Activated B cell treated with CpG ODN at 0.5 μM for 24 hours (primary cell): Measurements from ENCODE around the gene MED16. TPM values are rescaled to one million over a fixed set of nuclear protein-coding genes. Genes with fewer than 3 reads are reported as not detected.
A peak's percentile ranks its signal among the peaks of the same experiment; 100 is the strongest.

Source experiments
- ATAC-seq: fragments of 200-7000 bp; cut with Tn5 transposase; one replicate; pipeline ENCODE4 v1.10.0; 2021; ENCODE audit warnings: low read depth, mild to moderate bottlenecking, moderate library complexity
- CTCF ChIA-PET: fragments of 350-600 bp; sonication (Branson Sonifier 250); formaldehyde crosslinking; loops from one replicate; lab custom pipeline; 2021; ENCODE audit warnings: antibody characterized with exemption; lab: Charles Lee
- POLR2A ChIA-PET: fragments of 350-600 bp; sonication (Branson Sonifier 250); formaldehyde crosslinking; loops from one replicate; lab custom pipeline; 2021; ENCODE audit warnings: antibody characterized with exemption; lab: Charles Lee
- DNase-seq: peaks from one replicate; pipeline ENCODE4 v3.0.0; 2022
- H3K27ac Mint-ChIP-seq: one replicate; pipeline ENCODE4 v1.8.0; 2020; ENCODE audit warnings: mixed read lengths
- H3K27me3 Mint-ChIP-seq: one replicate; pipeline ENCODE4 v1.8.0; 2021; ENCODE audit warnings: mixed read lengths
- H3K36me3 Mint-ChIP-seq: one replicate; pipeline ENCODE4 v1.8.0; 2021; ENCODE audit warnings: low read depth, mixed read lengths
- H3K4me1 Mint-ChIP-seq: one replicate; pipeline ENCODE4 v1.8.0; 2021; ENCODE audit warnings: mixed read lengths
- H3K4me3 Mint-ChIP-seq: one replicate; pipeline ENCODE4 v1.8.0; 2020; ENCODE audit warnings: mild to moderate bottlenecking, mixed read lengths
- H3K9me3 Mint-ChIP-seq: one replicate; pipeline ENCODE4 v1.8.0; 2020; ENCODE audit warnings: mixed read lengths
- CTCF ChIP-seq: fragments of 200-600 bp; IDR thresholded peaks from one replicate; pipeline ENCODE4 v1.8.0; 2022; ENCODE audit warnings: antibody characterized with exemption, mild to moderate bottlenecking
- intact Hi-C: fragments of 100-400 bp; cut with micrococcal nuclease; formaldehyde crosslinking; loops from one replicate; pipeline ENCODE4 v1.15.1; 2024
- total RNA-seq: library from RNA; stranded (reverse); gene quantifications from 2 replicates; pipeline ENCODE4 v1.2.3, GENCODE V29; 2022

Gene MED16
- total RNA-seq, 1 donor from 2014 or later: 79.3 TPM

GRCh38 chr19:868458-869244 lies 24.3 kb downstream of the MED16 start:
- ATAC-seq (no peak), DNase-seq (no peak)
- no peak overlapping the region for H3K4me3 Mint-ChIP-seq
- ChIA-PET CTCF (no interaction called here), POLR2A (no interaction called here)
- no peak for TF ChIP-seq CTCF
- peaks cover 36% of the 10 kb centered on the region for H3K36me3 Mint-ChIP-seq
- H3K9me3 Mint-ChIP-seq: no peaks in the 10 kb centered on the region
- intact Hi-C loops: no loop called here
- no peak overlapping the region for H3K27ac Mint-ChIP-seq
- peaks cover 11% of the 10 kb centered on the region for H3K4me1 Mint-ChIP-seq
- H3K27me3 Mint-ChIP-seq: no peaks in the 10 kb centered on the region

GRCh38 chr19:867855-868457 lies 25.0 kb downstream of the MED16 start:
- intact Hi-C loops: no loop called here
- peaks cover 34% of the 10 kb centered on the region for H3K36me3 Mint-ChIP-seq
- H3K27ac Mint-ChIP-seq: no peak overlapping the region
- DNase-seq (no peak), ATAC-seq (no peak)
- no peaks in the 10 kb centered on the region for H3K9me3 Mint-ChIP-seq
- H3K4me3 Mint-ChIP-seq: no peak overlapping the region
- no peaks in the 10 kb centered on the region for H3K27me3 Mint-ChIP-seq
- ChIA-PET CTCF (no interaction called here), POLR2A (no interaction called here)
- TF ChIP-seq CTCF: no peak
- H3K4me1 Mint-ChIP-seq: peaks cover 17% of the 10 kb centered on the region

GRCh38 chr19:867301-867793 lies 25.6 kb downstream of the MED16 start:
- no peaks in the 10 kb centered on the region for H3K9me3 Mint-ChIP-seq
- no peak overlapping the region for H3K4me3 Mint-ChIP-seq
- TF ChIP-seq CTCF: no peak
- peaks cover 31% of the 10 kb centered on the region for H3K36me3 Mint-ChIP-seq
- ChIA-PET CTCF (no interaction called here), POLR2A (interaction anchor here (2.1 kb wide), 1 partner anchor 25 kb away, joined by 7 read pairs; the partner anchor contains the start of genes MED16 and RNU6-9)
- ATAC-seq (no peak), DNase-seq (no peak)
- H3K27me3 Mint-ChIP-seq: peaks cover 3% of the 10 kb centered on the region
- intact Hi-C loops: no loop called here
- H3K4me1 Mint-ChIP-seq: peaks cover 18% of the 10 kb centered on the region
- H3K27ac Mint-ChIP-seq: no peak overlapping the region

- Mint-ChIP-seq H3K9me3 (no peaks in the 10 kb centered on the region), H3K27ac (no peak overlapping the region), H3K4me1 (peaks cover 14% of the 10 kb centered on the region), H3K4me3 (no peak overlapping the region), H3K27me3 (peaks cover 3% of the 10 kb centered on the region), H3K36me3 (peaks cover 31% of the 10 kb centered on the region)
- ChIA-PET CTCF (interaction anchor here (1.2 kb wide), 1 partner anchor 117 kb away, joined by 3 read pairs; the partner anchor contains the start of gene WDR18), POLR2A (interaction anchor here (2.1 kb wide), 1 partner anchor 26 kb away, joined by 7 read pairs; the partner anchor contains the start of genes MED16 and RNU6-9)
- DNase-seq (no peak), ATAC-seq (no peak)
- no peak for TF ChIP-seq CTCF
- intact Hi-C loops: no loop called here
Measured at GRCh38 chr19:866769-867300, 26.2 kb downstream of the MED16 start.

GRCh38 chr19:863315-863620 lies 29.7 kb downstream of the MED16 start:
- Mint-ChIP-seq H3K4me1 (peaks cover 16% of the 10 kb centered on the region), H3K9me3 (no peaks in the 10 kb centered on the region)

More at GRCh38 chr19:863315-863620, 29.7 kb downstream of the MED16 start:
- Mint-ChIP-seq H3K27me3 (peaks cover 6% of the 10 kb centered on the region), H3K4me3 (peak overlapping the region; percentile 72), H3K27ac (no peak overlapping the region), H3K36me3 (peaks cover 9% of the 10 kb centered on the region)
- TF ChIP-seq CTCF: no peak
- intact Hi-C loops: loop anchor here (1.0 to 2.0 kb wide), 5 partner anchors 54 to 138 kb away; partner anchors contain the start of genes GRIN3B, KISS1R, PTBP1 and WDR18
- no peak for DNase-seq
- ChIA-PET CTCF (interaction anchor here (0.7 to 2.9 kb wide), 15 partner anchors 30 to 204 kb away, joined by 3 to 34 read pairs (median 5); partner anchors contain the start of genes ARHGAP45, KISS1R, R3HDM4 and RNU6-2), POLR2A (interaction anchor here (0.6 to 2.6 kb wide), 17 partner anchors 10 to 605 kb away, joined by 3 to 52 read pairs (median 6); partner anchors contain the start of genes ARHGAP45, KISS1R, MED16 and R3HDM4)
- ATAC-seq: no peak
